Astrocyte of the cerebellum (primary cell): Measurements from ENCODE around the gene TMEM59L.

ENCODE experiments used
- DNase-seq: peaks from one replicate; pipeline ENCODE4 v3.0.0-alpha.2; 2011; ENCODE audit warnings: low read depth
- H3K4me3 ChIP-seq: 2 replicates; pipeline ENCODE4 v1.5.1; 2011; ENCODE audit warnings: mild to moderate bottlenecking, low read depth, low read length, moderate library complexity
- CTCF ChIP-seq: IDR thresholded peaks from 2 replicates; pipeline ENCODE4 v1.5.1; 2012; ENCODE audit warnings: low read length, low read depth, moderate library complexity, mild to moderate bottlenecking; ENCODE audit errors: missing control alignments
- in situ Hi-C: cut with HindIII; loops from 2 replicates; pipeline ENCODE4 v1.10.0; 2017; ENCODE audit warnings: low sequenced_read_pairs

The TMEM59L gene

GRCh38 chr19:18651300-18651699, 38.6 kb downstream of the TMEM59L start:
- no peak for TF ChIP-seq CTCF
- DNase-seq, result no peak
- no peak overlapping the region for H3K4me3 ChIP-seq
- in situ Hi-C loops, result no loop called here

- TF ChIP-seq CTCF, result no peak
- DNase-seq, result no peak
- in situ Hi-C loops, result no loop called here
- no peak overlapping the region for H3K4me3 ChIP-seq
Measured at GRCh38 chr19:18651733-18652132, 39.1 kb downstream of the TMEM59L start.

- TF ChIP-seq CTCF, result no peak
- no peak overlapping the region for H3K4me3 ChIP-seq
- DNase-seq, result no peak
- in situ Hi-C loops, result no loop called here
Measured at GRCh38 chr19:18653853-18654252, 41.2 kb downstream of the TMEM59L start.

GRCh38 chr19:18654469-18654868, 41.8 kb downstream of the TMEM59L start:
- no peak for DNase-seq
- H3K4me3 ChIP-seq, result no peak overlapping the region
- TF ChIP-seq CTCF, result no peak
- in situ Hi-C loops, result no loop called here

DNA sequence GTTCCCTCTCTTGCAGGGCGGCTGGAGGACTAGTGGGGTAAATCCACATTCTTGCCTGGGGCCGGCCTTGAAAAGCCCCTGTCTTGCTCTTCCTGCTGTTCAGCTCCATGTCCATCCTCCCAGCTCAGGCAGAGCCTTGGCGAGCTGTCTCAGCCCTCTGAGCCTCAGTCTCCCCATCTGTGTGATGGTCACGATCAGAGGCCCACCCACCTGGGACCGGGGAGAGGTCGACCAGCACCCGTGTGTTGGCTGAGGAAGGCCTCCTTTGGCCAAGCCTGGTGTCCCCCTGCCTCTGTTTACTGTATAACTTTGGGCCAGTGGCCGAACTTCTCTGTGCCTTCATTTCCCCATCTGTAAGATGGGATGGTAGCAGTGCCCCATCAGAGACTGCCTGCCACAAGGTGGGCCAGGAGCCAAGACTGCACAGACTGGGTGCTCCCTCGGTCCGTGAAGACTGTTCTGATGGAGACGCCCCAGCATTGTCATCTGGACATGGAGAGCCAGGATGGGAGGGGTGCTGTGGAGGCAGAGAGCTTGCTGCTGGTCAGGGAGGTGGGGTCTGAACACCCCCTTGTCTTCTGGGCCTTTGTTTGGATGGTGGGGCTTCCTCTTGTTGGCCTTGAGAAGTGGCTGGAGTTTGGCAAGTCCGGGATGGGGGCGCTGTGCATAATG, 42.6 kb downstream of the TMEM59L start:
- DNase-seq, result no peak
- H3K4me3 ChIP-seq, result no peak overlapping the region
- TF ChIP-seq CTCF, result no peak
- in situ Hi-C loops, result no loop called here

- no peak overlapping the region for H3K4me3 ChIP-seq
- in situ Hi-C loops, result no loop called here
- no peak for DNase-seq
- TF ChIP-seq CTCF, result no peak
Measured at GRCh38 chr19:18656337-18657086, 43.8 kb downstream of the TMEM59L start.
